Gastroesophageal sphincter (tissue), 3 donors: ENCODE results near the gene PSMA8.

ENCODE experiments used
- EP300 ChIP-seq: sonication (generic); formaldehyde crosslinking; IDR thresholded peaks from one replicate; pipeline ENCODE4 v1.6.1; 2017; ENCODE audit warnings: antibody characterized with exemption, mild to moderate bottlenecking
- POLR2A ChIP-seq, 2 donors: fragments of 450-650 bp; IDR thresholded peaks; one replicate each; pipeline ENCODE4 v1.6.1; 2017; ENCODE audit warnings: antibody characterized with exemption in 2 of 2, mild to moderate bottlenecking in 2 of 2, moderate library complexity in 1 of 2
- POLR2AphosphoS5 ChIP-seq: sonication (generic); formaldehyde crosslinking; IDR thresholded peaks from one replicate; pipeline ENCODE4 v1.6.1; 2017; ENCODE audit warnings: antibody characterized with exemption
- TF ChIP-seq, protein P1 (sequence below), 4 experiments: fragments of 200-600 bp in 2 of 4; fragments of 450-650 bp in 2 of 4; sonication (generic) in 1 of 4; IDR thresholded peaks; one replicate each; pipeline ENCODE4 v1.5.1; 2017 to 2019; ENCODE audit warnings: antibody characterized with exemption in 4 of 4, mild to moderate bottlenecking in 2 of 4, moderate library complexity in 2 of 4

DNA sequence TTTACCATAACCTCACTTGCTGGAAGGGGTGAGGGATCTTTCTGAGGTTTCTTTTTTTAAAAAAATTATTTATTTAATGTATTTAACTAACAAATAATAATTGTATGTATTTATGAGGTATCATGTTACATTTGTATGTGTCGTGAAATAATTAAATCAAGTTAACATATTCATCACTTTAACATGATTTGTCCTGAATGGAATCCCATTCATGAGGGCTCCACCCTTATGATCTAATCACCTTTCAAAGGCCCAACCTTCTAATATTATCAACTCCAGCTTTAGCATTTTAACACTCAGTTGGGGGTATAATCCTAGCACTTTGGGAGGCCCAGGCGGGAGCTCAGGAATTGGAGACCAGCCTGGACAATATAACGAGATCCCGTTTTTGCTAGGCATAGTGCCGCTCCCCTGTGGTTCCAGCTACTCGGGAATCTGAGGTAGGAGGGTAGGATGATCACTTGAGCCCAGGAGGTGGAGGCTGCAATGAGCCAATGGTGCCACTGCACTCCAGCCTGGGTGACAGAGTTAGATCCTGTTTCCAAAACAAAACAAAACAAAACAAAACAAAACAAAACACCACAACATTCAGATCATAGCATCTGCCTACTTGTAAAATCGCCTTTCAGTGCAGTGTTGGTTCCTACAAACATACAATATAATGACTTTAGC, 91.5 kb downstream of the PSMA8 start:
- TF ChIP-seq, protein P1, sequence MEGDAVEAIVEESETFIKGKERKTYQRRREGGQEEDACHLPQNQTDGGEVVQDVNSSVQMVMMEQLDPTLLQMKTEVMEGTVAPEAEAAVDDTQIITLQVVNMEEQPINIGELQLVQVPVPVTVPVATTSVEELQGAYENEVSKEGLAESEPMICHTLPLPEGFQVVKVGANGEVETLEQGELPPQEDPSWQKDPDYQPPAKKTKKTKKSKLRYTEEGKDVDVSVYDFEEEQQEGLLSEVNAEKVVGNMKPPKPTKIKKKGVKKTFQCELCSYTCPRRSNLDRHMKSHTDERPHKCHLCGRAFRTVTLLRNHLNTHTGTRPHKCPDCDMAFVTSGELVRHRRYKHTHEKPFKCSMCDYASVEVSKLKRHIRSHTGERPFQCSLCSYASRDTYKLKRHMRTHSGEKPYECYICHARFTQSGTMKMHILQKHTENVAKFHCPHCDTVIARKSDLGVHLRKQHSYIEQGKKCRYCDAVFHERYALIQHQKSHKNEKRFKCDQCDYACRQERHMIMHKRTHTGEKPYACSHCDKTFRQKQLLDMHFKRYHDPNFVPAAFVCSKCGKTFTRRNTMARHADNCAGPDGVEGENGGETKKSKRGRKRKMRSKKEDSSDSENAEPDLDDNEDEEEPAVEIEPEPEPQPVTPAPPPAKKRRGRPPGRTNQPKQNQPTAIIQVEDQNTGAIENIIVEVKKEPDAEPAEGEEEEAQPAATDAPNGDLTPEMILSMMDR (IDR thresholded peaks at IDR 0.05) = no peak
- TF ChIP-seq POLR2A (IDR thresholded peaks at IDR 0.05) (no peak), EP300 (no peak), POLR2AphosphoS5 (no peak)
